ENCODE results near the gene PSMG1.
"Not testable (repeated sequence)": the region's sequence is repeated elsewhere in the genome, so short reads cannot be mapped to it uniquely, and the experiment has no call there.

Gene PSMG1

GRCh38 chr21:39176271-39176709, 7.0 kb downstream of the PSMG1 start:
- peaks cover 3 to 11% of the 10 kb centered on the region in 2 donors for H3K36me3 ChIP-seq (ENCODE audit: control insufficient read depth in 2 of 2, insufficient read depth in 2 of 2, low read length in 2 of 2)
- H3K4me3 ChIP-seq (ENCODE audit: low read length in 2 of 2): no peak overlapping the region
- H3K9me3 ChIP-seq (ENCODE audit: control insufficient read depth in 2 of 2, low read length in 2 of 2): no peaks in the 10 kb centered on the region
- no peak overlapping the region for H3K27ac ChIP-seq (ENCODE audit: low read length)
- no peaks in the 10 kb centered on the region for H3K4me1 ChIP-seq (ENCODE audit: control insufficient read depth, insufficient read depth, low read length)
- no peak overlapping the region for H3K9ac ChIP-seq (ENCODE audit: low read length in 2 of 2)
- H3K27me3 ChIP-seq (ENCODE audit: control insufficient read depth in 1 of 2, insufficient read depth in 2 of 2, low read length in 2 of 2): no peaks in the 10 kb centered on the region

DNA sequence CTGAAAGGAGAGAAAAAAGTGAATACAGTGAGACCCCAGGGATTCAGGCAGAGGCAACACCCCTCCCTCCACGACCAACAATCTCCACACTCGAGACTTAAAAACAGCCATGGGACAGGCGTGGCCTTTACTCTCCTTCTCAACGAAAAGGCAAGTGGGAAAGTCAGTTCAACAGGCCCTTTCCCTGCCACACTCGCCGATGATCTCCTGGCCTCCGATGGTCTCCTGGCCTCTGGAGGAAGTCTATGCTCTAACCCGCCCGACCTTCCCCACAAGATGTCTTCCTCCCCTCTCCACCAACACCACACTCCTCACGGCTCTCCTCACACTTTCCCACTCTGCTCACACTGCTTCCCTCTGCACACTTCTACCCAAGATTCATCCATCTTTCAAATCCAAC, 7.6 kb downstream of the PSMG1 start:
- Histone ChIP-seq H3K36me3 (ENCODE audit: control insufficient read depth in 2 of 2, insufficient read depth in 2 of 2, low read length in 2 of 2) (peaks cover 7 to 14% of the 10 kb centered on the region in 2 donors), H3K9ac (ENCODE audit: low read length in 2 of 2) (no peak overlapping the region), H3K9me3 (ENCODE audit: control insufficient read depth in 2 of 2, low read length in 2 of 2) (no peaks in the 10 kb centered on the region), H3K27ac (ENCODE audit: low read length) (no peak overlapping the region), H3K4me3 (ENCODE audit: low read length in 2 of 2) (no peak overlapping the region), H3K4me1 (ENCODE audit: control insufficient read depth, insufficient read depth, low read length) (no peaks in the 10 kb centered on the region), H3K27me3 (ENCODE audit: control insufficient read depth in 1 of 2, insufficient read depth in 2 of 2, low read length in 2 of 2) (no peaks in the 10 kb centered on the region)

GRCh38 chr21:39175154-39175553, 8.1 kb downstream of the PSMG1 start:
- no peak overlapping the region for H3K9ac ChIP-seq (ENCODE audit: low read length in 2 of 2)

GRCh38 chr21:39173716-39174680, 9.3 kb downstream of the PSMG1 start:
- Histone ChIP-seq H3K27me3 (ENCODE audit: control insufficient read depth in 1 of 2, insufficient read depth in 2 of 2, low read length in 2 of 2) (no peaks in the 10 kb centered on the region), H3K27ac (ENCODE audit: low read length) (no peak overlapping the region), H3K4me3 (ENCODE audit: low read length in 2 of 2) (no peak overlapping the region), H3K9me3 (ENCODE audit: control insufficient read depth in 2 of 2, low read length in 2 of 2) (no peaks in the 10 kb centered on the region), H3K4me1 (ENCODE audit: control insufficient read depth, insufficient read depth, low read length) (no peaks in the 10 kb centered on the region), H3K9ac (ENCODE audit: low read length in 2 of 2) (no peak overlapping the region), H3K36me3 (ENCODE audit: control insufficient read depth in 2 of 2, insufficient read depth in 2 of 2, low read length in 2 of 2) (peaks cover 10 to 15% of the 10 kb centered on the region in 2 donors)

More at GRCh38 chr21:39175154-39175553, 8.1 kb downstream of the PSMG1 start:
- no peaks in the 10 kb centered on the region for H3K27me3 ChIP-seq (ENCODE audit: control insufficient read depth in 1 of 2, insufficient read depth in 2 of 2, low read length in 2 of 2)
- H3K36me3 ChIP-seq (ENCODE audit: control insufficient read depth in 2 of 2, insufficient read depth in 2 of 2, low read length in 2 of 2): peaks cover 7 to 14% of the 10 kb centered on the region in 2 donors
- no peaks in the 10 kb centered on the region for H3K9me3 ChIP-seq (ENCODE audit: control insufficient read depth in 2 of 2, low read length in 2 of 2)
- H3K27ac ChIP-seq (ENCODE audit: low read length): no peak overlapping the region
- no peaks in the 10 kb centered on the region for H3K4me1 ChIP-seq (ENCODE audit: control insufficient read depth, insufficient read depth, low read length)
- H3K4me3 ChIP-seq (ENCODE audit: low read length in 2 of 2): no peak overlapping the region

DNA sequence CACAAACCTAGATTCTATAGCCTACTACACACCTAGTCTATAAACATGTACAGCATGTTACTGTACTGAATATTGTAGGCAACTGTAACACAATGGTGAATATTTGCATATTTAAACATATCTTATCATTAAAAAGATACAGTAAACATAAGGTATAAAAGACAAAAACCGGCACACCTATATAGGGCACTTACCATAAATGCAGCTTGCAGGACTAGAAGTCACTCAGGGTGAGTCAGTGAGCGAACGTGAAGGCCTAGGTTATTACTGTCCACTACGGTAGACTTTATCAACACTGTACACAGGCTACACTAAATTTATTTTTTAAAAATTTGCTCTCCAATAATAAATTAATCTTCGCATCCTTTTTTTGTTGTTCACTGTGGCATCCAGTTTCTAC, 13.3 kb downstream of the PSMG1 start:
- Histone ChIP-seq H3K9ac (ENCODE audit: low read length in 2 of 2) (no peak overlapping the region), H3K27ac (ENCODE audit: low read length) (no peak overlapping the region), H3K36me3 (ENCODE audit: control insufficient read depth in 2 of 2, insufficient read depth in 2 of 2, low read length in 2 of 2) (peaks cover 10 to 15% of the 10 kb centered on the region in 2 donors), H3K9me3 (ENCODE audit: control insufficient read depth in 2 of 2, low read length in 2 of 2) (peaks cover 2 to 3% of the 10 kb centered on the region in 2 donors), H3K27me3 (ENCODE audit: control insufficient read depth in 1 of 2, insufficient read depth in 2 of 2, low read length in 2 of 2) (no peaks in the 10 kb centered on the region), H3K4me3 (ENCODE audit: low read length in 2 of 2) (no peak overlapping the region), H3K4me1 (ENCODE audit: control insufficient read depth, insufficient read depth, low read length) (no peaks in the 10 kb centered on the region)

DNA sequence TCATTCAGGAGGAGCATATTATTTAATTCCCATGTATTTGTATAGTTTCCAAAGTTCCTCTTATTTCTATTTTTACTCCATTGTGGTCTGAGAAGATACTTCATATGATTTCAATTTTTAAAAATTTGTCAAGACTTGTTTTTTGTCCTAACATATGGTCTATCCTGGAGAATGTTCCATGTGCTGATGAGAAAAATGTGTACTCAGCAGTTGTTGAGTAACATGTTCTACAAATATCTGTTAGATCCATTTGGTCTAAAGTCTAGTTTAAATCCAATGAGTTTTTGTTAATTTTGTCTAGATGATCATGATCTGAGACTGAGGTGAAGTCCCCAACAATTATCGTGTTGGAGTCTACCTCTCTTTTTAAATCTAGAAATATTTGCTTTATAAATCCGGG, 14.5 kb downstream of the PSMG1 start:
- no peaks in the 10 kb centered on the region for H3K4me1 ChIP-seq (ENCODE audit: control insufficient read depth, insufficient read depth, low read length)
- H3K4me3 ChIP-seq (ENCODE audit: low read length in 2 of 2): no peak overlapping the region
- peaks cover 12 to 13% of the 10 kb centered on the region in 2 donors for H3K9me3 ChIP-seq (ENCODE audit: control insufficient read depth in 2 of 2, low read length in 2 of 2)
- no peaks in the 10 kb centered on the region for H3K27me3 ChIP-seq (ENCODE audit: control insufficient read depth in 1 of 2, insufficient read depth in 2 of 2, low read length in 2 of 2)
- H3K36me3 ChIP-seq (ENCODE audit: control insufficient read depth in 2 of 2, insufficient read depth in 2 of 2, low read length in 2 of 2): peaks cover 7 to 11% of the 10 kb centered on the region in 2 donors
- H3K9ac ChIP-seq (ENCODE audit: low read length in 2 of 2): no peak overlapping the region
- H3K27ac ChIP-seq (ENCODE audit: low read length): no peak overlapping the region

GRCh38 chr21:39164523-39164922, 18.7 kb downstream of the PSMG1 start:
- H3K4me1 ChIP-seq (ENCODE audit: control insufficient read depth, insufficient read depth, low read length): no peaks in the 10 kb centered on the region
- H3K27me3 ChIP-seq (ENCODE audit: control insufficient read depth in 1 of 2, insufficient read depth in 2 of 2, low read length in 2 of 2): no peaks in the 10 kb centered on the region
- H3K27ac ChIP-seq (ENCODE audit: low read length): no peak overlapping the region
- peaks cover 12 to 13% of the 10 kb centered on the region in 2 donors for H3K9me3 ChIP-seq (ENCODE audit: control insufficient read depth in 2 of 2, low read length in 2 of 2)
- H3K9ac ChIP-seq (ENCODE audit: low read length in 2 of 2): no peak overlapping the region
- H3K4me3 ChIP-seq (ENCODE audit: low read length in 2 of 2): no peak overlapping the region
- peaks cover 2 to 3% of the 10 kb centered on the region in 2 donors for H3K36me3 ChIP-seq (ENCODE audit: control insufficient read depth in 2 of 2, insufficient read depth in 2 of 2, low read length in 2 of 2)

- H3K27ac ChIP-seq (ENCODE audit: low read length): no peak overlapping the region
- no peaks in the 10 kb centered on the region for H3K36me3 ChIP-seq (ENCODE audit: control insufficient read depth in 2 of 2, insufficient read depth in 2 of 2, low read length in 2 of 2)
- no peak overlapping the region for H3K9ac ChIP-seq (ENCODE audit: low read length in 2 of 2)
- H3K4me3 ChIP-seq (ENCODE audit: low read length in 2 of 2): no peak overlapping the region
- no peaks in the 10 kb centered on the region for H3K4me1 ChIP-seq (ENCODE audit: control insufficient read depth, insufficient read depth, low read length)
- no peaks in the 10 kb centered on the region for H3K27me3 ChIP-seq (ENCODE audit: control insufficient read depth in 1 of 2, insufficient read depth in 2 of 2, low read length in 2 of 2)
- H3K9me3 ChIP-seq (ENCODE audit: control insufficient read depth in 2 of 2, low read length in 2 of 2): peaks cover 12 to 13% of the 10 kb centered on the region in 2 donors
These were observed 22.2 kb downstream of the PSMG1 start for GRCh38 chr21:39161064-39161463.

- Histone ChIP-seq H3K9me3 (ENCODE audit: control insufficient read depth in 2 of 2, low read length in 2 of 2) (peaks cover 6 to 7% of the 10 kb centered on the region in 2 donors), H3K36me3 (ENCODE audit: control insufficient read depth in 2 of 2, insufficient read depth in 2 of 2, low read length in 2 of 2) (no peaks in the 10 kb centered on the region), H3K27ac (ENCODE audit: low read length) (no peak overlapping the region), H3K27me3 (ENCODE audit: control insufficient read depth in 1 of 2, insufficient read depth in 2 of 2, low read length in 2 of 2) (no peaks in the 10 kb centered on the region), H3K9ac (ENCODE audit: low read length in 2 of 2) (no peak overlapping the region), H3K4me1 (ENCODE audit: control insufficient read depth, insufficient read depth, low read length) (no peaks in the 10 kb centered on the region), H3K4me3 (ENCODE audit: low read length in 2 of 2) (no peak overlapping the region)
These were observed 23.7 kb downstream of the PSMG1 start for GRCh38 chr21:39159342-39160063.

DNA sequence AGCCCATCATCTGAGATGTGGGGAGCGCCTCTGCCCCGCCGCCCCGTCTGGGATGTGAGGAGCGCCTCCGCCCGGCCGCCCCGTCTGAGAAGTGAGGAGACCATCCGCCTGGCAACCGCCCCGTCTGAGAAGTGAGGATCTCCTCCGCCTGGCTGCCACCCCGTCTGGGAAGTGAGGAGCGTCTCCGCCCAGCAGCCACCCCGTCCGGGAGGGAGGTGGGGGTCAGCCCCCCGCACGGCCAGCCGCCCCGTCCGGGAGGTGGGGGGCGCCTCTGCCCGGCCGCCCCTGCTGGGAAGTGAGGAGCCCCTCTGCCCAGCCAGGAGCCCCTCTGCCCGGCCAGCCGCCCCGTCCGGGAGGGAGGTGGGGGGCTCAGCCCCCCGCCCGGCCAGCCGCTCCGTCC, 26.0 kb downstream of the PSMG1 start:
- H3K4me3 ChIP-seq (ENCODE audit: low read length in 2 of 2); H3K27ac ChIP-seq (ENCODE audit: low read length); H3K4me1 ChIP-seq (ENCODE audit: control insufficient read depth, insufficient read depth, low read length); H3K36me3 ChIP-seq (ENCODE audit: control insufficient read depth in 2 of 2, insufficient read depth in 2 of 2, low read length in 2 of 2); H3K9me3 ChIP-seq (ENCODE audit: control insufficient read depth in 2 of 2, low read length in 2 of 2); H3K27me3 ChIP-seq (ENCODE audit: control insufficient read depth in 1 of 2, insufficient read depth in 2 of 2, low read length in 2 of 2); H3K9ac ChIP-seq (ENCODE audit: low read length in 2 of 2): not testable (repeated sequence)

Data from stomach smooth muscle (tissue), 2 donors.